ENCODE results near the gene MEGF10. TPM values are rescaled to one million over a fixed set of nuclear protein-coding genes. Genes with fewer than 3 reads are reported as not detected.

The MEGF10 gene
- total and polyA plus RNA-seq, 2 experiments from 2014 or later: not detected

GRCh38 chr5:127292030-127292735, 1.6 kb downstream of the MEGF10 start:
- H2AFZ ChIP-seq: no peak overlapping the region
- no peak overlapping the region for H3K4me3 ChIP-seq
- in situ Hi-C loops (cut with MboI): loop anchor here (10.0 to 25.0 kb wide), 2 partner anchors 153 to 455 kb away; no protein-coding TSS in a partner anchor
- 0 out of 2 replicates have a peak, but pooled peaks cover 5% of the 10 kb centered on the region for H3K4me1 ChIP-seq (ENCODE audit: insufficient read depth)
- no peak overlapping the region for H3K27ac ChIP-seq
- no peaks in the 10 kb centered on the region for H3F3A ChIP-seq (ENCODE audit: insufficient read depth)
- peaks cover 54% of the 10 kb centered on the region for H3K27me3 ChIP-seq (replicated peaks; ENCODE audit: insufficient read depth)
- 71 to 77% methylated on average over 2 of the region's 2 CpGs for WGBS, 2 experiments (ENCODE audit: low coverage in 1 of 2, low lambda C conversion rate in 2 of 2, missing lambda C conversion rate in 2 of 2)
- no peak overlapping the region for H3K4me2 ChIP-seq (ENCODE audit: unreplicated experiment)
- no peaks in the 10 kb centered on the region for H3K9me3 ChIP-seq (ENCODE audit: low read depth)
- no peaks in the 10 kb centered on the region for H3K36me3 ChIP-seq (ENCODE audit: low read depth)
- H3K9ac ChIP-seq: no peak overlapping the region
- no peak for TF ChIP-seq EZH2 (IDR thresholded peaks at IDR 0.05; ENCODE audit: insufficient read depth, poor library complexity, severe bottlenecking)
- TF ChIP-seq EZH2phosphoT487 (IDR thresholded peaks at IDR 0.05; ENCODE audit: insufficient read depth, low read depth): no peak
- no peaks in the 10 kb centered on the region for H3K79me2 ChIP-seq (ENCODE audit: insufficient read depth)
- H4K20me1 ChIP-seq (ENCODE audit: insufficient read depth): no peaks in the 10 kb centered on the region
- DNase-seq: no peak
- H3K9me2 ChIP-seq (ENCODE audit: insufficient read depth): no peaks in the 10 kb centered on the region

GRCh38 chr5:127293373-127293772, 2.8 kb downstream of the MEGF10 start:
- Histone ChIP-seq H3K9ac (no peak overlapping the region), H3K27me3 (replicated peaks; ENCODE audit: insufficient read depth) (peaks cover 43% of the 10 kb centered on the region)
- in situ Hi-C loops (cut with MboI): loop anchor here (10.0 to 25.0 kb wide), 2 partner anchors 151 to 456 kb away; no protein-coding TSS in a partner anchor

GRCh38 chr5:127294829-127295228, 4.2 kb downstream of the MEGF10 start:
- Histone ChIP-seq H3K27me3 (replicated peaks; ENCODE audit: insufficient read depth) (peaks cover 43% of the 10 kb centered on the region), H4K20me1 (ENCODE audit: insufficient read depth) (no peaks in the 10 kb centered on the region), H2AFZ (no peak overlapping the region), H3K9me3 (ENCODE audit: low read depth) (no peaks in the 10 kb centered on the region), H3K4me2 (ENCODE audit: unreplicated experiment) (no peak overlapping the region), H3K9me2 (ENCODE audit: insufficient read depth) (no peaks in the 10 kb centered on the region), H3K9ac (no peak overlapping the region), H3K79me2 (ENCODE audit: insufficient read depth) (no peaks in the 10 kb centered on the region), H3K4me3 (no peak overlapping the region), H3K36me3 (ENCODE audit: low read depth) (no peaks in the 10 kb centered on the region), H3K4me1 (ENCODE audit: insufficient read depth) (0 out of 2 replicates have a peak, but pooled peaks cover 5% of the 10 kb centered on the region), H3K27ac (no peak overlapping the region), H3F3A (ENCODE audit: insufficient read depth) (no peaks in the 10 kb centered on the region)
- no peak for TF ChIP-seq EZH2 (IDR thresholded peaks at IDR 0.05; ENCODE audit: insufficient read depth, poor library complexity, severe bottlenecking)
- no peak for TF ChIP-seq EZH2phosphoT487 (IDR thresholded peaks at IDR 0.05; ENCODE audit: insufficient read depth, low read depth)
- 28 to 38% methylated on average over 1 of the region's 1 CpG for WGBS, 2 experiments (ENCODE audit: low coverage in 1 of 2, low lambda C conversion rate in 2 of 2, missing lambda C conversion rate in 2 of 2)
- in situ Hi-C loops (cut with MboI): loop anchor here (10.0 to 25.0 kb wide), 2 partner anchors 150 to 458 kb away; no protein-coding TSS in a partner anchor
- DNase-seq: no peak

More at GRCh38 chr5:127293373-127293772, 2.8 kb downstream of the MEGF10 start:
- Histone ChIP-seq H3K36me3 (ENCODE audit: low read depth) (no peaks in the 10 kb centered on the region), H2AFZ (no peak overlapping the region), H3F3A (ENCODE audit: insufficient read depth) (no peaks in the 10 kb centered on the region), H4K20me1 (ENCODE audit: insufficient read depth) (no peaks in the 10 kb centered on the region), H3K4me3 (no peak overlapping the region), H3K4me1 (ENCODE audit: insufficient read depth) (0 out of 2 replicates have a peak, but pooled peaks cover 5% of the 10 kb centered on the region), H3K27ac (no peak overlapping the region), H3K4me2 (ENCODE audit: unreplicated experiment) (no peak overlapping the region), H3K79me2 (ENCODE audit: insufficient read depth) (no peaks in the 10 kb centered on the region), H3K9me2 (ENCODE audit: insufficient read depth) (no peaks in the 10 kb centered on the region), H3K9me3 (ENCODE audit: low read depth) (no peaks in the 10 kb centered on the region)
- TF ChIP-seq EZH2 (IDR thresholded peaks at IDR 0.05; ENCODE audit: insufficient read depth, poor library complexity, severe bottlenecking) (no peak), EZH2phosphoT487 (IDR thresholded peaks at IDR 0.05; ENCODE audit: insufficient read depth, low read depth) (no peak)
- no peak for DNase-seq

DNA sequence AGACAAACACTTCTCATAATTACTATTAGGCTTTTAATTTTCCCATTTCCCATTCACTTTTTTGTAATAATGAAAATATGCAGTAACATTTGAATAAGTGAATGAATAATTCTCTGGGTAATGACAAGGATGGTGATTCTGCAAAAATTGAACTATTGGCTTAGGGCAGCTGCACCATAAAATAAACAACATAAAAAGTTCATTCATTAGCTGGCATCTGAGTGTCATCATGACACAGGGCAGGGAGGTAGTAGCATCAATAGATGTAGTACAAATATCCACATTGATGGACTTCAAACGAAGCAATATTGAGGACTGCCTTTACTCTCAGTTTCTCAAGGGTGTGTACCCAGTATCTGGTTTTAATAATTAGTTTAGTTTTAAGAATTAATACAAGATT, 4.9 kb downstream of the MEGF10 start:
- Histone ChIP-seq H3K4me2 (ENCODE audit: unreplicated experiment) (no peak overlapping the region), H3K79me2 (ENCODE audit: insufficient read depth) (no peaks in the 10 kb centered on the region), H4K20me1 (ENCODE audit: insufficient read depth) (no peaks in the 10 kb centered on the region), H3K9me3 (ENCODE audit: low read depth) (no peaks in the 10 kb centered on the region), H3K4me1 (ENCODE audit: insufficient read depth) (0 out of 2 replicates have a peak, but pooled peaks cover 5% of the 10 kb centered on the region), H3K9me2 (ENCODE audit: insufficient read depth) (no peaks in the 10 kb centered on the region), H2AFZ (no peak overlapping the region), H3K9ac (no peak overlapping the region), H3K36me3 (ENCODE audit: low read depth) (no peaks in the 10 kb centered on the region), H3K27ac (no peak overlapping the region), H3F3A (ENCODE audit: insufficient read depth) (no peaks in the 10 kb centered on the region), H3K27me3 (replicated peaks; ENCODE audit: insufficient read depth) (peaks cover 38% of the 10 kb centered on the region), H3K4me3 (no peak overlapping the region)
- in situ Hi-C loops (cut with MboI): loop anchor here (10.0 to 25.0 kb wide), 2 partner anchors 149 to 458 kb away; no protein-coding TSS in a partner anchor
- TF ChIP-seq EZH2phosphoT487 (IDR thresholded peaks at IDR 0.05; ENCODE audit: insufficient read depth, low read depth) (no peak), EZH2 (IDR thresholded peaks at IDR 0.05; ENCODE audit: insufficient read depth, poor library complexity, severe bottlenecking) (no peak)
- 7 to 19% methylated on average over 1 of the region's 1 CpG for WGBS, 2 experiments (ENCODE audit: low coverage in 1 of 2, low lambda C conversion rate in 2 of 2, missing lambda C conversion rate in 2 of 2)
- DNase-seq: no peak

All from GM23248 (cell line).